ENCODE data around the gene GARIN5B.
"Not testable (repeated sequence)": the region's sequence is repeated elsewhere in the genome, so short reads cannot be mapped to it uniquely, and the experiment has no call there.

Gene GARIN5B

GRCh38 chr19:55346725-55347441 is 16.2 kb downstream of the GARIN5B start:
- no peak for DNase-seq

GRCh38 chr19:55345818-55346724 is 17.0 kb downstream of the GARIN5B start:
- DNase-seq = no peak

GRCh38 chr19:55345101-55345817 is 17.8 kb downstream of the GARIN5B start:
- DNase-seq = no peak

GRCh38 chr19:55344444-55344843 is 18.6 kb downstream of the GARIN5B start:
- DNase-seq = peak; percentile 46

- DNase-seq = no peak
These were observed 21.2 kb downstream of the GARIN5B start for GRCh38 chr19:55341595-55342531.

GRCh38 chr19:55341171-55341588 is 21.9 kb downstream of the GARIN5B start:
- peak; percentile 92 for DNase-seq

- DNase-seq = peak; percentile 79
These were observed 22.3 kb downstream of the GARIN5B start for GRCh38 chr19:55340784-55341147.

GRCh38 chr19:55339889-55340783 is 22.9 kb downstream of the GARIN5B start:
- no peak for DNase-seq

- peak; percentile 100 for DNase-seq
These were observed 23.8 kb downstream of the GARIN5B start, which contains the start of gene KMT5C for GRCh38 chr19:55339105-55339888. Gene KMT5C, plus strand, starts transcription at chr19:55339876. Its CDS starts 2,061 bp downstream, at chr19:55341937.

GRCh38 chr19:55336101-55336500 is 27.0 kb downstream of the GARIN5B start:
- DNase-seq = no peak

GRCh38 chr19:55333870-55334269 is 29.2 kb downstream of the GARIN5B start:
- DNase-seq = no peak

- DNase-seq = not testable (repeated sequence)
These were observed 33.3 kb downstream of the GARIN5B start for GRCh38 chr19:55329791-55330190.

GRCh38 chr19:55328774-55329318 is 34.2 kb downstream of the GARIN5B start:
- DNase-seq = not testable (repeated sequence)

GRCh38 chr19:55325172-55325571 is 37.9 kb downstream of the GARIN5B start, which contains the start of gene TMEM150B:
Gene TMEM150B, minus strand, starts transcription at chr19:55325341. Its CDS starts 4,305 bp downstream, at chr19:55321036.
- no peak for DNase-seq

- no peak for DNase-seq
These were observed 38.4 kb downstream of the GARIN5B start for GRCh38 chr19:55324662-55325061.

- DNase-seq = no peak
These were observed 40.7 kb downstream of the GARIN5B start for GRCh38 chr19:55322204-55322885.

GRCh38 chr19:55321466-55322137 is 41.5 kb downstream of the GARIN5B start:
- DNase-seq = no peak

- no peak for DNase-seq
These were observed 42.1 kb downstream of the GARIN5B start for GRCh38 chr19:55320844-55321419.

All from NCI-H1105 (cell line).